Activated T-cell treated with anti-CD3 and anti-CD28 coated beads, Interleukin-2, amount 50 U/mL, for 72 hours (primary cell): Measurements from ENCODE around the gene CDH15. TPM values are rescaled to one million over a fixed set of nuclear protein-coding genes. Genes with fewer than 3 reads are reported as not detected.

Source experiments
- ATAC-seq, 2 donors: fragments of 150-1000 bp; cut with Tn5 transposase; replicated peaks in 1 of 2; 2 replicates each; pipeline ENCODE4 v1.10.0; 2021; ENCODE audit warnings: moderate library complexity in 2 of 2, mild to moderate bottlenecking in 1 of 2
- DNase-seq, 2 donors: peaks; one replicate each; pipeline ENCODE4 v3.0.0; 2021 to 2022; ENCODE audit warnings: mixed read lengths in 1 of 2
- H3K27ac Mint-ChIP-seq: one replicate; pipeline ENCODE4 v1.8.0; 2022; ENCODE audit warnings: mild to moderate bottlenecking, moderate library complexity, mixed read lengths
- H3K27me3 Mint-ChIP-seq: one replicate; pipeline ENCODE4 v1.8.0; 2022; ENCODE audit warnings: low read depth, mixed read lengths
- H3K36me3 Mint-ChIP-seq, 2 donors: one replicate each; pipeline ENCODE4 v1.8.0; 2022; ENCODE audit warnings: mixed read lengths in 2 of 2, mild to moderate bottlenecking in 1 of 2; ENCODE audit not compliant: insufficient read depth in 2 of 2
- H3K4me1 Mint-ChIP-seq: one replicate; pipeline ENCODE4 v1.8.0; 2022; ENCODE audit warnings: low read depth, mixed read lengths
- H3K4me3 Mint-ChIP-seq, 2 donors: one replicate each; pipeline ENCODE4 v1.8.0; 2022; ENCODE audit warnings: mild to moderate bottlenecking in 2 of 2, mixed read lengths in 2 of 2, moderate library complexity in 2 of 2
- H3K9me3 Mint-ChIP-seq, 2 donors: one replicate each; pipeline ENCODE4 v1.8.0; 2022; ENCODE audit warnings: mixed read lengths in 2 of 2
- total RNA-seq, 2 donors: library from RNA; stranded (reverse); gene quantifications; one replicate each; pipeline ENCODE4 v1.2.3, GENCODE V29; 2022

Gene CDH15, protein sequence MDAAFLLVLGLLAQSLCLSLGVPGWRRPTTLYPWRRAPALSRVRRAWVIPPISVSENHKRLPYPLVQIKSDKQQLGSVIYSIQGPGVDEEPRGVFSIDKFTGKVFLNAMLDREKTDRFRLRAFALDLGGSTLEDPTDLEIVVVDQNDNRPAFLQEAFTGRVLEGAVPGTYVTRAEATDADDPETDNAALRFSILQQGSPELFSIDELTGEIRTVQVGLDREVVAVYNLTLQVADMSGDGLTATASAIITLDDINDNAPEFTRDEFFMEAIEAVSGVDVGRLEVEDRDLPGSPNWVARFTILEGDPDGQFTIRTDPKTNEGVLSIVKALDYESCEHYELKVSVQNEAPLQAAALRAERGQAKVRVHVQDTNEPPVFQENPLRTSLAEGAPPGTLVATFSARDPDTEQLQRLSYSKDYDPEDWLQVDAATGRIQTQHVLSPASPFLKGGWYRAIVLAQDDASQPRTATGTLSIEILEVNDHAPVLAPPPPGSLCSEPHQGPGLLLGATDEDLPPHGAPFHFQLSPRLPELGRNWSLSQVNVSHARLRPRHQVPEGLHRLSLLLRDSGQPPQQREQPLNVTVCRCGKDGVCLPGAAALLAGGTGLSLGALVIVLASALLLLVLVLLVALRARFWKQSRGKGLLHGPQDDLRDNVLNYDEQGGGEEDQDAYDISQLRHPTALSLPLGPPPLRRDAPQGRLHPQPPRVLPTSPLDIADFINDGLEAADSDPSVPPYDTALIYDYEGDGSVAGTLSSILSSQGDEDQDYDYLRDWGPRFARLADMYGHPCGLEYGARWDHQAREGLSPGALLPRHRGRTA
- not detected for total RNA-seq

DNA sequence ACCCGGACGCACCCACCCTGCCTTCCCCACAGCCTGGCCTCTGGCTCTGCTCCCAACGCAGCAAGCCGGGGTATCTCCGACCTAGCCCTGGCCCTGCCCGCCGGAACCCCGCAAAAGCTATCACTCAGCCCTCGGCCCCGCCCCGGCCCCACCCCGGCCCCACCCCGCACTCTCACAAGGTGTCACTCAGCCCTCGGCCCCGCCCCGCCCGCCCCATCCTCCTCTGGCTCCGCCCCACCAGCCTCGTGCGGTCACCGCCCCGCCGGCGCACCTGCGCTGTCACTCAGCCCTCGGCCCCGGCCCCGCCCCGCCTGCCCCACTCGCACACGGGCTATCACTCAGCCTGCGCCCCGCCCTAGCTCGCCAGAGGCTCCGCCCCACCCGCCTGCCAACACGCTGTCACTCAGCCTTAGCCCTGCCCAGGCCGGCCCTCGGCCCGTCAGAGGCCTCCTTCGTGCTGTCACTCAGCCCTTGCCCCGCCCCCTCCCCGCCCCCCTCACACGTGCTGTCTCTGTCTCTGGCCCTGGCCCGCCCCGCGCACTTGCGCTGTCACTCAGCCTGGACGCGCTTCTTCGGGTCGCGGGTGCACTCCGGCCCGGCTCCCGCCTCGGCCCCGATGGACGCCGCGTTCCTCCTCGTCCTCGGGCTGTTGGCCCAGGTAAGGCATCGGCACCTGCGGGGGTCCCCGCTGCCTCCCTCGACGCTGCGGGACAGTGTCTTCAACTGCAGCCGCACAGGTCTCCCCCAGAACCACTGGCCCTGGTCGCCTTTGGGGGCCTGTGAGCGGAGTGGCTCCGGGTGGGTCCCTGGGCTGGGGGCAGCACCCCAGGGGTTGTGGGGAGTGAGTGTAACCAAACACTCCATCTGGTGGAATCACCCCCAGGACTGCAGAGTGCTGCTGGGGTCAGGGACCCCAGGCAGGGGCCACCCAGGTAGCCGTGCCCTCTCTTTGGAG, at the start of gene CDH15:
Gene CDH15 (plus strand): TSS at position 533 of the 955 bp plus-strand sequence. CDS start 84 bp downstream, at position 617.
- Mint-ChIP-seq H3K27ac (no peak within 1 kb of the TSS), H3K36me3 (no peaks in the 10 kb centered on the region), H3K4me1 (peaks cover 8% of the 10 kb centered on the region), H3K27me3 (peaks cover 7% of the 10 kb centered on the region), H3K9me3 (no peaks in the 10 kb centered on the region), H3K4me3 (peak within 1 kb of the TSS; percentile 72 to 74)
- DNase-seq, result peak; percentile 97
- ATAC-seq, result peak; percentile 93 to 94

DNA sequence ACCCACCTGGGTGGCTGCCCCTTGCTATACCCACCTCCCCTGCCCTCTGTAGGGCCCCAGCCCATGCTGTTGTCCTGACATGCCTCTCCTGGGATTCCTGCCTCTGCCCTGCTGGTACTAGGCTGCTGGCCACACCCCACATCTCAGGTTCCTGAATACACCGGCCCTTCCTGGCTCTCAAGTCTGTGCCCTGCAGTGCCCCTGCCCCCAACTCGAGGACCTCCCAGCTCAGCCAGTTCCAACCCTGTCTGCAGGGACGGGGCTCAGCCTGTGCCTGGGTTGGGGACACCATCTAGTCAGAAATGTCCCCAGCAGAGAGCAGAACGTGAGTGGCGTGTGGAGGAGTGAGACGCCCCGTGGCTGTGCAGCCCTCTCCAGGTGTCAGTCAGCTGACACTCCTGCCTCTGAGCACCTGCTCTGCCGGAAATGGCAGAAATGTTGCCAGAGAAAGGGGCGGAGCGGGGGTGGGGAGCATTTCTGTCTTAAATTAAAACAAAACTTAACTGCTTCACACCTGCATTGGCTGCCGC, 49.2 kb upstream of the CDH15 start:
- ATAC-seq, result peak; percentile 27 to 57
- Mint-ChIP-seq H3K4me3 (no peak overlapping the region), H3K36me3 (peaks cover 8 to 12% of the 10 kb centered on the region in 2 donors)

DNA sequence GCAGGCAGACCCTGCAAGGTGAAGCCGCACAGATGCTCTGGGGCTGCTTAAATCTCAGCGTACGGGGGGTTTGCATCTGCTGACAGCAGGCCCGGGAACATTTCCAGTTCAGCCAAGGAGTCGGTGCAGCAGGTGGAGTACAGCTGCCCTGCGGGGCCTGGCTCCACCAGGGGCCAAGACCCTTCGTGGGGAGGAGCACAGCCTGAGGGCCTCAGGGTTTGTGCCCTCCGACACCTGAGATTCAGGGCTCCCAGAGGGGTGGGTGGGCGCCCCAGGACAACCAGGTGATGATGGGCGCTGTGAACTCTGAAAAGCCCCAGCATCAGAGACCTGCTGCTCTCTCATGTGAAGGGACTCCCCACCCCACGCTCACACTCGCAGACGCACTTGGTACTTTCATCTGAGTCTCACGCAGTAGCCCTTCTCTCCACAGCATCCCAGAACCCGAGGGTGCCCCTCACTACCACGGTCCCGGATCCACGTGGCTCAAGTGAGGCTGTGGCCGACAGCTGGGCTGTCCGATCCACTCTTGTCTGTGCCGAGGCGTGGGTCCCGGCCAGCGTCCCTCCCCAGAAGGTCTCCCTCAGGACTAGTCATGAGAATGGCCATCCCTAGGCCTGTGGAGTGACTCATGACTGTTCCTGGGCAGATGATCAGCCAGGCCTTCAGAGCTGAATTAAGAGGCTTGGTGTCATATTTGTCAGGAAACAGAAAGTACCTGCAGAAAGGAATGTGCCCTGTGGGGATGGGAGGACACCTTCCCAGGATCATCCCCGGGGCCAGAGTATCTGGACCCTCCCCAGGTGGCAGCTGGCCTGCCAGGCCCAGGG, 48.3 kb upstream of the CDH15 start:
- ATAC-seq (no peak), DNase-seq (no peak)
- no peak overlapping the region for H3K4me3 Mint-ChIP-seq
- peaks cover 8 to 12% of the 10 kb centered on the region in 2 donors for H3K36me3 Mint-ChIP-seq
- no peaks in the 10 kb centered on the region for H3K27me3 Mint-ChIP-seq
- no peak overlapping the region for H3K27ac Mint-ChIP-seq
- peaks cover 24% of the 10 kb centered on the region for H3K4me1 Mint-ChIP-seq
- no peaks in the 10 kb centered on the region for H3K9me3 Mint-ChIP-seq

More for the DNA sequence above, 49.2 kb upstream of the CDH15 start:
- DNase-seq, result peak; percentile 31 to 36
- Mint-ChIP-seq H3K27ac (no peak overlapping the region), H3K4me1 (peaks cover 18% of the 10 kb centered on the region), H3K9me3 (no peaks in the 10 kb centered on the region), H3K27me3 (no peaks in the 10 kb centered on the region)

DNA sequence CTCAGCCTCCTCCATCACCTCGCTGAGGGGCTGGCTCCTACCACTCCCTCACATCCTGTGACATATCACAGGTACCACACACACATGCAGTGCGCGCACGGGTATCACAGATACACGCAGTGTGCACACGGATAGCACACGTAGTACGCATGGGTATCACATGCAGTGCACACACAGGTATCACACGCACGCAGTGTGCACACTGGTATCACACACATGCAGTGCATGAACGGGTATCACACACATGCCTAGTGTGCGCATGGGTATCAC, 47.8 kb upstream of the CDH15 start:
- ATAC-seq (no peak), DNase-seq (no peak)
- Mint-ChIP-seq H3K27me3 (no peaks in the 10 kb centered on the region), H3K4me1 (peaks cover 24% of the 10 kb centered on the region), H3K36me3 (peaks cover 8 to 13% of the 10 kb centered on the region in 2 donors), H3K27ac (no peak overlapping the region), H3K4me3 (no peak overlapping the region), H3K9me3 (no peaks in the 10 kb centered on the region)

DNA sequence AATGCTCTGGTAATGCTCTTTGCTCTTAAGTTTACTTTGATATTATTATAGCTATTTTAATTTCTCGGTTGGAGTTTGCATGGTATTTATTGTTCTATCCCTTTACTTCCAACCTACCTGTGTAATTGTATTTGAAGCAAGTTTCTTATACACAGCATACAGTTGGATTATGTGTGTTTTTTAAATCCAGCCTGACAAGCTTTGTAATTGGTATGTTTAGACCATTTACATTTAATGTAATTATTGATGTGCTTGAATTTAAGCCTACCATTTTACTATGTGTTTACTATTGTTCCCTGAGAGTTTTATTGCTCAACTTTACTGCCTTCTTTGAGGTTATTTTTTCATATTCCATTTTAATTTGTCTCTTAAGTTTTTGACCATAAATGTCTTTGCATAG, 42.2 kb upstream of the CDH15 start:
- H3K4me1 Mint-ChIP-seq, result peaks cover 11% of the 10 kb centered on the region
- no peaks in the 10 kb centered on the region for H3K9me3 Mint-ChIP-seq
- DNase-seq (no peak), ATAC-seq (no peak)
- no peak overlapping the region for H3K27ac Mint-ChIP-seq
- peaks cover 4 to 21% of the 10 kb centered on the region in 2 donors for H3K36me3 Mint-ChIP-seq
- H3K4me3 Mint-ChIP-seq, result no peak overlapping the region
- H3K27me3 Mint-ChIP-seq, result no peaks in the 10 kb centered on the region

DNA sequence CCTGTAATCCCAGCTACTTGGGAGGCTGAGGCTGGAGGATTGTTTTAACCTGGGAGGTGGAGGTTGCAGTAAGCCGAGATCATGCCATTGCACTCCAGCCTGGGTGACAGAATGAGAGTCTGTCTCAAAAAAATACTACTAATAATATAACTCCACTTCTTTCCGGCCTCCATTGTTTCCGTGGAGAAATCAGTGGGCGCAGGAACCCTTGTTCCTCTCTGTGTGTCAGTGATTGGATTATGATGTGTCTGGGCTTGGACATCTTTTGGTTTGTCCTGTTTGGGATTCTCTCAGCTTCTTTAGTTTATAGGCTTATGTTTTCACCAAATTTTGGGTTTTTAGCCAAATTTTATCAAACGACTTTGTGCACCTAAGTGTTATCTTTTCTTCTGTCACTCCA, 41.1 kb upstream of the CDH15 start:
- Mint-ChIP-seq H3K4me1 (peaks cover 11% of the 10 kb centered on the region), H3K36me3 (peaks cover 3 to 21% of the 10 kb centered on the region in 2 donors), H3K27ac (no peak overlapping the region), H3K27me3 (no peaks in the 10 kb centered on the region), H3K4me3 (no peak overlapping the region), H3K9me3 (no peaks in the 10 kb centered on the region)
- ATAC-seq, result no peak
- DNase-seq, result no peak

DNA sequence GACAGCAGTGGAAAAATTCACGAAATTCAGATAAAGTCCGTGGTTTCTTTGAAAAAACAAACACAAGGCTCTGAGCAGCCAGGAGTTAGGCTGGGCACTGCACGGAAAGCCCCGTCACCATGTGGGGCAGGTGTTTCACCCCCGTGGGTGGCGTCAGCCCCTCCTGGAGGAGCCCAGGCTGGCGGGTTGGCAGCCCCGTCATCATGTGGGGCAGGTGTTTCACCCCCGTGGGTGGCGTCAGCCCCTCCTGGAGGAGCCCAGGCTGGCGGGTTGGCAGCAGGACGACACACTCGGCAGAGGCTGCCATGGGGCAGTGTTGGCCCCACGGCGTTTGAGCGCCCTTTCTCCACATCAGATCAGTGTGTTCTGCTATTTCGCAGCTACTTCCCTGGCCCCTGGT, 39.8 kb upstream of the CDH15 start:
- H3K4me1 Mint-ChIP-seq, result peaks cover 11% of the 10 kb centered on the region
- DNase-seq (no peak), ATAC-seq (no peak)
- H3K27me3 Mint-ChIP-seq, result no peaks in the 10 kb centered on the region
- H3K4me3 Mint-ChIP-seq, result no peak overlapping the region
- no peak overlapping the region for H3K27ac Mint-ChIP-seq
- peaks cover 0 to 15% of the 10 kb centered on the region in 2 donors for H3K36me3 Mint-ChIP-seq
- no peaks in the 10 kb centered on the region for H3K9me3 Mint-ChIP-seq

DNA sequence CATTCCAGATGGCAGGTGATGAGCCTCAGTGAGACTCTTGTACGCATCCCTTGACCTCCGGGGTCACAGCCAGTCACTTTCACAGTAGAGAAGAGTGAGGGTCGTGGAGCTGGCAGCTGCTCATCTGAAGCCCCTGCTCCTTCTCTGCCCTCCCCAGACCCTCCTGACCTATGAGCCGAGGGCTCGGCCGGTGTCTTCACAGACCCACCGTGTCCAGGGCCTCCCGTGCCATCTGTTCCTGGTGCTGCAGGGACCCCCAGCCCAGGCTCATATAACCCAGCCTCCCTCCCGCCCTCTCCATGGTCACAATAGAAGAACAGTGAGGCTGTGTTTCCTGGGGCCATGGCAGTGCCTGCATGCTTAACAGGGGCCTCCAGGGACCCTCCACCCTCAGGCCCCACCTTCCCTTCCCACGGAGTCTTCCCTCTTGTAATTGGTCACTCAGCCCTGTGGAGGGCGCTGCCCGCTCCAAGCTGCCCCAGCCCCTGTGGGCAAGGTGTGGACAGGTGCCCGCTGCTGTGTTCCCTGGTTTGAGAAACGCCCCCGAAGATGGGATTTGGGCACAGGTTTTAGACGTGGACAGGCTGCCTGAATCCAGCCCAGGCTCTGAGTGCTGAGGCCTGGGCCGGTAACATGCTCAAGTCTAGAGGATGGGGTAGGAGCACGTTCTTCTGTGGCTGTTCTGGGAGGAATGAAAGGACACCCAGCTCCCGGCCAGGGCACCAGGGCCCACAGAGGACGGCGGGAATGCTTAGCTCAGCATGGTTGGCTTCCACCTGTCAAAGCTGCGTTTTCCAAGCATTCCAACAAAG, 39.1 kb upstream of the CDH15 start:
- Mint-ChIP-seq H3K9me3 (no peaks in the 10 kb centered on the region), H3K27me3 (no peaks in the 10 kb centered on the region), H3K4me1 (peaks cover 11% of the 10 kb centered on the region), H3K36me3 (peaks cover 0 to 15% of the 10 kb centered on the region in 2 donors), H3K4me3 (no peak overlapping the region), H3K27ac (no peak overlapping the region)
- ATAC-seq (no peak), DNase-seq (no peak)

DNA sequence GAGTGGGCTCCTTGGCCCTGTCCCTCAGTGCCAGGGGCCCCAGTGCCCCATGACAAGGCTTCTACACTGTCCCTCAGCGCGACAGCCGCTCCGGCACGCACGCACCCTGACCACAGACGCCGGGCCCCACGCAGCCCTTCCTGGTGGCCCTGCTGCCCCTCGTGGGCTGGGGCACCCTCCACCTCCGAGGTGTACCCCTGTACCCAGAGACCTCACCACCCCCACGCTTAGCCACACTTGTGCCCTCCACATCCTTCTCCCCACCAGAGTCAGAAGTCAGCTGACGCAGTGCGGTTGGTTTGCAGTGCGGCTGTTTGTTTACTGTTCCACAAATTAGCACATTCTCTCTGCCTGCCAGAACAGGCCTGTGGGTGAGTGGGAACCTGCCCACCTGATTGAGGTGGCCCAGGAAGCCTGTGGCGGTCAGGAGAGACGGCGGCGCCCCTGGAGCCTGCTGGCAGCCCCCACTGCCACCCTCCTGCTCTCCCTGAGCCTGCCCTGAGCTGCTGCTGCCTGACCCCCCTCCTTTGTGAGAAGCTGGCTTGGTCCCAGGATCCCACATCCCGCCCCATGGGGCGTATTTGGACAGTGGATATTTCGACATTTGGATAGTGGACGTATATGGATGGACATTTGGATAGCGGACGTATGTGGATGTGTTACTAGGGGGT, 38.0 kb upstream of the CDH15 start:
- H3K27ac Mint-ChIP-seq, result no peak overlapping the region
- no peaks in the 10 kb centered on the region for H3K27me3 Mint-ChIP-seq
- H3K4me1 Mint-ChIP-seq, result peaks cover 5% of the 10 kb centered on the region
- peaks cover 0 to 15% of the 10 kb centered on the region in 2 donors for H3K36me3 Mint-ChIP-seq
- ATAC-seq, result no peak
- no peak overlapping the region for H3K4me3 Mint-ChIP-seq
- no peaks in the 10 kb centered on the region for H3K9me3 Mint-ChIP-seq
- no peak for DNase-seq

DNA sequence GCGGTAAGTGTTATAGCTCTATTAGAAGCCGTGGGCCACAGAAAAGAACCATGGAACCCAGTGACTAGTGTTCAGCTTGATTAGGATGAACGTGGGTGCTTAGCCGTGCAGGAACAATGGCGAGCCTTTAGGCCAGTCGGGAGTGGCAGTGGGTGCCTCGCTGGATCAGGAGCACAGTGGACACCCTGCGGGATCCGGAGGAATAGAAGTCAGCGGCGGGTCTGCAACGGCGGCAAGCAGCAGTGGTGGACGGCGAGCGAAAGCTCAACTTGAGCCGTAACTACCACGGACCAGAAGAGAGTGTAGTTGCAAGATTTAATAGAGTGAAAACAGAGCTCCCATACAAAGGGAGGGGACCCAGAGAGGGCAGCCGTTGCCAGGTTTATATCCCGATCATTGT, 37.3 kb upstream of the CDH15 start:
- peaks cover 5% of the 10 kb centered on the region for H3K4me1 Mint-ChIP-seq
- H3K9me3 Mint-ChIP-seq, result no peaks in the 10 kb centered on the region
- H3K4me3 Mint-ChIP-seq, result no peak overlapping the region
- no peak overlapping the region for H3K27ac Mint-ChIP-seq
- no peaks in the 10 kb centered on the region for H3K27me3 Mint-ChIP-seq
- H3K36me3 Mint-ChIP-seq, result peaks cover 0 to 10% of the 10 kb centered on the region in 2 donors
- DNase-seq, result no peak
- ATAC-seq, result no peak

DNA sequence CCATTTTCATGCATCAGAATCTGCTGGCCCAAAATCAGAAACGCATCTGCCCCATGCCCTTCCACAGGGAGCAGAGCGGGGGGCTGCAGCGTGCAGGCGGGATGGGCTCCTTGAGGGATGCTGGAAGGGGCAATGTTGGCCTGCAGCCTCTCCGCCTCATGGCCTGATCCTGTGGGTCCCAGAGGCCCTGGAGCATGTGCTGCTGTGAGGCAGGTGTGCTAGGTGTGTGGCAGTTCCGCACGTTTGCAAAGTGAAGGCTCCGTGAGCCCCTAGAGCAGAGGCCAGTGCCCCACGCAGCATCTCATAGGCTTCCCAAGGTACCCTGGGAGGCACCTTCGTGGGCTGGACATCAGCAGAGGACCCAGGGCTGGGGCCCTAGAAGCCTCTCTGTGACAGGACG, 36.4 kb upstream of the CDH15 start:
- no peaks in the 10 kb centered on the region for H3K9me3 Mint-ChIP-seq
- H3K27me3 Mint-ChIP-seq, result no peaks in the 10 kb centered on the region
- DNase-seq (no peak), ATAC-seq (no peak)
- no peak overlapping the region for H3K4me3 Mint-ChIP-seq
- no peak overlapping the region for H3K27ac Mint-ChIP-seq
- H3K36me3 Mint-ChIP-seq, result peaks cover 0 to 5% of the 10 kb centered on the region in 2 donors
- H3K4me1 Mint-ChIP-seq, result peaks cover 5% of the 10 kb centered on the region
